OCI-LY3 (cell line): ENCODE data around the gene TAMALIN.

Experiments
- EZH2phosphoT487 ChIP-seq: fragments of 200-600 bp; shearing (Covaris generic); IDR thresholded peaks from 2 replicates; pipeline ENCODE4 v1.6.1; 2018; ENCODE audit warnings: antibody characterized with exemption, mixed run types, low read depth
- TF ChIP-seq, protein P1 (sequence below): fragments of 200-600, 300-600 bp; sonication (generic); IDR thresholded peaks from 2 replicates; pipeline ENCODE4 v1.5.1; 2014; ENCODE audit warnings: antibody characterized with exemption, low read length, low read depth

DNA sequence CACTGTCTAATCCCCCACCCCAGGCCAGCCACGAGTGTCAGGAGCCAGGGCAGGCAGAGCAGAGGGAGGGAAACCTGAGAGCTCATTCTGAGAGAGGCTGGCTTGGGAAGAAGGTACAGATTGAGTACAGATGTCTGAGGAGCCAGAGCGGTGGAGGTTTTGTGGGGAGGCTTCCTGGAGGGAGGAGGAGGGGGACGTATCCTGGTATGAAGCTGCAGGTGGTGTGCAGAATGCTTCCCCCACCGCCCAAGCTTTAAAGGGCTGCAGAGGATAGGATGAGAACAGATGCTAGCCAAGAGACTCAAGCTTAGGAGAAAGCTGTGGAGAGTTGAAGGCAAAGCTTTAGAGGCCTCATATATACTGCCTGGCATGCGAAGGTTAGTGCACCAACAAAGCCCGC is 3.2 kb upstream of the TAMALIN start:
- TF ChIP-seq, protein P1, sequence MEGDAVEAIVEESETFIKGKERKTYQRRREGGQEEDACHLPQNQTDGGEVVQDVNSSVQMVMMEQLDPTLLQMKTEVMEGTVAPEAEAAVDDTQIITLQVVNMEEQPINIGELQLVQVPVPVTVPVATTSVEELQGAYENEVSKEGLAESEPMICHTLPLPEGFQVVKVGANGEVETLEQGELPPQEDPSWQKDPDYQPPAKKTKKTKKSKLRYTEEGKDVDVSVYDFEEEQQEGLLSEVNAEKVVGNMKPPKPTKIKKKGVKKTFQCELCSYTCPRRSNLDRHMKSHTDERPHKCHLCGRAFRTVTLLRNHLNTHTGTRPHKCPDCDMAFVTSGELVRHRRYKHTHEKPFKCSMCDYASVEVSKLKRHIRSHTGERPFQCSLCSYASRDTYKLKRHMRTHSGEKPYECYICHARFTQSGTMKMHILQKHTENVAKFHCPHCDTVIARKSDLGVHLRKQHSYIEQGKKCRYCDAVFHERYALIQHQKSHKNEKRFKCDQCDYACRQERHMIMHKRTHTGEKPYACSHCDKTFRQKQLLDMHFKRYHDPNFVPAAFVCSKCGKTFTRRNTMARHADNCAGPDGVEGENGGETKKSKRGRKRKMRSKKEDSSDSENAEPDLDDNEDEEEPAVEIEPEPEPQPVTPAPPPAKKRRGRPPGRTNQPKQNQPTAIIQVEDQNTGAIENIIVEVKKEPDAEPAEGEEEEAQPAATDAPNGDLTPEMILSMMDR, result no peak
- no peak for TF ChIP-seq EZH2phosphoT487
